ENCODE results near the gene GBE1.

GBE1 gene

DNA sequence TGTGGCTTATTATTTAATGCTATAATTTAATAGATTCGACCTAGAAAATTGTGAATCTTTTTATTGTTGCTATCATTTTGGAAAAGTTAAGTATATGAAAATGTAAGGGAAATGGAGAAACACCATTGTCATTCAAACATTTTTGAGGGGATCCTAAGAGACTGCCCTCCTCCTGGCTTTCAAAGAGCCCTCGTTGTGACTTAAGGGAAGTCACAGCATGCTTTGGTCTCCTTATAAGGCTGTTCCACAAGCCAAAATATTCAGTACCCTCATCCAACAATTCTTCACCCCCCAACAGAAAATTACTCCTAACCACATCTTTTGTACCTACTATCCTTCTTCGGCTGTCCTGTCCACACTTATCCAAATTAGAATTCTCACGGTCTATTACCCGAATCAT lies 140.2 kb downstream of the GBE1 start:
- DNase-seq (ENCODE audit: low spot score): no peak

GRCh38 chr3:81620849-81621248 lies 140.6 kb downstream of the GBE1 start:
- DNase-seq (ENCODE audit: low spot score): no peak

DNA sequence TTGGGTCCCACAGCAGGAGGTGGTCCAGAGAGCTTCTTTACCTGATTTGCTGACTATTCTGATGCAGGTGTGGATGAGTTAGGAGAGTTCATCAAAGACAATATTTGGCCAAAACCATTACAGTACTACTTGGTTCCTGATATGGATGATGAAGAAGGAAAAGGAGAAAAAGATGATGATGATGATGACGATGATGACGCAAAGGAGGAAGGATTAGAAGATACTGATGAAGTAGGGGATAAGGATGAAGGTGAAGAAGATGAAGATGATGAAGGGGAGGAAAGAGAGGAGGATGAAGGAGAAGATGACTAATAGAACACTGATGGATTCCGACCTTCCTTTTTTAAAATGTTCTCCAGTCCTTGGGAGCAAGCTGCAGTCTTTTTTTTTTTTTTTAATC lies 148.7 kb downstream of the GBE1 start:
- DNase-seq (ENCODE audit: low spot score): no peak

GRCh38 chr3:81602781-81603180 lies 158.7 kb downstream of the GBE1 start:
- DNase-seq (ENCODE audit: low spot score): no peak

DNA sequence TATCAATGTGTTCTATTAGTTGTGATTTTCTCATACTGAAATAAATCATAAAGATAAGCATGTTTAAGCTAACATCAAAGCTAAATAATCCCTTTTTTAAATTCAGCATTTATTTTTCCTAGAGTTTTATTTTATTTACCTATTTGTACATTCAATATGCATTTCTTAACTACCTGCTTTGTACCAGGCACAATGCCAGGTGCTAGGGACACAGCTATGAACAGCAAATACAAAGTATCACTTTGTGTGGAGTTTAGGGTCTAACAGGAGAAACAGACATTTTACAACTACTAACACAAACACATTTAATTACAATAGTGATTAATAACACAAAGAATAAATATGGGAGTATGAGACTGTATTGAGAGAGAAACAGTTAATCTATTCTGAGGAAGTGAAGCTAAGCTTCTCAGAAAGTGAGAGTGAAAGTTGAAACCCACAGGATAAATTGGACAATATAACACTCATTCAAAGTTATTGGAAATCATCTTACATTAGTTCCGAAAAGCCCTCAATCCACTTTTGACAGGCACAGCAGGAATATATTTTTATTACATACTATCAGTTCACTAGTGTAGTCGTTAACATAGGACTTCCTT lies 159.6 kb downstream of the GBE1 start:
- no peak for DNase-seq (ENCODE audit: low spot score)

GRCh38 chr3:81592101-81592500 lies 169.3 kb downstream of the GBE1 start:
- no peak for DNase-seq (ENCODE audit: low spot score)

DNA sequence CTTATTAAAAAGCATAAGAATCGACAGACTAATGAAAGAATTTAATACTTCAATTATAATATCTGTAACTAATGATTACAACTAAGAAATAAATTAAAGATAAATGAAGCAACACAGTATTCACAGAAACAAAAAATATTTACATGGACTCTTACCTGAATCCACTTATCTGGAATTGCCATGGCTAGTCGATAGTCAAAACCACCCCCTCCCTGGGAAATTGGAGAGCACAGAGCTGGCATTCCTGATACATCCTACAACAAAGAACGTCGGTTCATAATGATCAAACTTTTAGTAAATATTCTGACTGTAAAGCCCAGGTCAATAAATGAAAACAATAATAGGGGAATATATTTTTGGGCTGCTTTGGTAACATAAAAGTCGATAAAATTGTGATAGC lies 175.5 kb downstream of the GBE1 start:
- DNase-seq (ENCODE audit: low spot score): no peak

DNA sequence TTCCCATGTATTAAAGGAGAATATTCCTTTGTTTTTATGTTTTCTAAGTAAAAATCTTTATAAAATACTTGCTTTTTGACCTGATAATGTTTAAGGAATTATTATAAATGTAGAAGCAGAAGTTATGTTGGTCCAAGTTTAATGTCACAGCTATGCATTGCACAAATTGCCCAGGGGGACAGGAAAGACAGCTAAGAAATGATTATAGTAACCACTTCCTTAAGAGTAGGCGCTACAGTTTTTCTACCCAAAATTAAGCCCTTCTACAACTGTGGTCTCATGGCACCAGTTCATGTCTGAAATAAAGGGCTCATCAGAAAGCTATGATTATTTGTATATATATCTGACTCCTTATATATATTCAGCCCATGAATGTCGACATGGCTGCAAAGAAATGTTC lies 176.4 kb downstream of the GBE1 start:
- no peak for DNase-seq (ENCODE audit: low spot score)

GRCh38 chr3:81581966-81582599 lies 179.4 kb downstream of the GBE1 start:
- peak; percentile 33 for DNase-seq (ENCODE audit: low spot score)

DNA sequence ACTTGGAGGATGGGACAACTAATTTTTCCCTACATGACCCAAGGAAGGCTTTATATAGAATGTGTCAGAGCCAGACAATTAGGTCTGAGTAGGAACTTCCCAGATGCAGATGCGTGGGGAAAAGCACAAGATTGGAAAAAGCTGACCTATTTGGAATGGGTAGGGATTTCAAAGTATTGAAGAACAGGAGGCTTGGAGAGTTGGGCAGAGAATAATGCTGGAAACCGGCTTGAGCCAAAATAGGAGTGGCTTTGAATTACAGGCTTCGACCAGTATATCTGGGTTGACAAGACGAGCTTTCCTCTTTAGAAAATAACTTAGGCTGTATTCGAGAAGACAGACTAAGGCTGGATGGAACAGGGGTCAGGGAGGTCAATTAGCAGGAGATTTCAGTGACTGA lies 181.1 kb downstream of the GBE1 start:
- DNase-seq (ENCODE audit: low spot score): no peak

- no peak for DNase-seq (ENCODE audit: low spot score)
Observed at GRCh38 chr3:81579744-81580143, 181.7 kb downstream of the GBE1 start.

- no peak for DNase-seq (ENCODE audit: low spot score)
Observed at GRCh38 chr3:81572201-81572756, 189.2 kb downstream of the GBE1 start.

DNA sequence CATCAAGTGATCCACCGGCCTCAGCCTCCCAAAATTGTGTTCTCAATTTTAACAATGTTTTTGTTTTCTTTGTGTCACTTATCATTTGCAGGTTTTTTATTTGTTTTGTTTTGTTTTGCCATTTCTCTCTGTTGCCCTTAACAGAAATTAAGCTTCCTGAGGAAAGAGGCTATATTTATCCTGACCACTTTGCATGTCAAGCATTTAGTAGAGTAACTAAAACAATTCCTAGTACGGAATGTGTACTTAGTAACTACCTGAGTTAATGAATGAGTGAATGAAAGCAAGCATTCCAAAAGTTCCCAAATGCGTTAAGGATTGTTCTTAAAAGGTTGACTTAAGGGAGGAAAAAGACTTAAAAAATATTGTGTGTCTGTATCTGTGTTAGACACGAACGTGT lies 193.1 kb downstream of the GBE1 start:
- no peak for DNase-seq (ENCODE audit: low spot score)

- DNase-seq (ENCODE audit: low spot score): no peak
Observed at GRCh38 chr3:81565041-81565440, 196.4 kb downstream of the GBE1 start.

DNA sequence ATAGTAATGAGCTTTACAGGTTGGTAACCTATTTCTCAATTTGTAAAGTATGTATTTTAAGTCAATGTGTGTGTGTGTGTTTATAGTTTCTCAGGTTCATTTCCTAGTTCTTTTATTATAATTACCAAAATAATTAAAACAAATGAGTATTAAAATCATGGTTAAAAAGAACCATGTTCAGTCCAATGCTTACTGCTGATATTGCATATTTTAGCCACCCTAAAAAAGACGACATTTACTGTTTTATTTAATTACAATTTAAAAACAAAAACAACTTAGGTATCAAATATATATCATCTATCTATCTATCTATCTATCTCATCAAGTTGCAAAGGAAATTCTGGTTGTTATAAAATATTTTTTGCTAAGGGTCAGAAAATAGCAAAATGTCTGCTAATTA lies 203.3 kb downstream of the GBE1 start:
- DNase-seq (ENCODE audit: low spot score): no peak

- DNase-seq (ENCODE audit: low spot score): no peak
Observed at GRCh38 chr3:81554801-81555200, 206.6 kb downstream of the GBE1 start.

GRCh38 chr3:81554388-81554787 lies 207.1 kb downstream of the GBE1 start:
- no peak for DNase-seq (ENCODE audit: low spot score)

DNA sequence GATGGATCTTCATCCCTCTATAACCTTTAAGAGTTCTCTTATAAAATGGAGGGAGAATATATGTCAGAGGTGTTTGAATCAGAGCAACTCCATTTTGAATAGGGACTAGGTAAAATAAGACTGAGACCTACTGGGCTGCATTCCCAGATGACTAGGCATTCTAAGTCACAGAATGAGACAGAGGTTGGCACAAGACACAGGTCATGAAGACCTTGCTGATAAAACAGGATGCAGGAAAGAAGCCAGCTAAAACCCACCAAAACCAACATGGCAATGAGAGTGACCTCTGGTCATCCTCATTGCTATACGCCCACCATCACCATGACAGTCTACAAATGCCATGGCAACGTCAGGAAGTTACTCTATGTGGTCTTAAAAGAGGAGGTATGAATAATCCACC lies 211.0 kb downstream of the GBE1 start:
- DNase-seq (ENCODE audit: low spot score): no peak

DNA sequence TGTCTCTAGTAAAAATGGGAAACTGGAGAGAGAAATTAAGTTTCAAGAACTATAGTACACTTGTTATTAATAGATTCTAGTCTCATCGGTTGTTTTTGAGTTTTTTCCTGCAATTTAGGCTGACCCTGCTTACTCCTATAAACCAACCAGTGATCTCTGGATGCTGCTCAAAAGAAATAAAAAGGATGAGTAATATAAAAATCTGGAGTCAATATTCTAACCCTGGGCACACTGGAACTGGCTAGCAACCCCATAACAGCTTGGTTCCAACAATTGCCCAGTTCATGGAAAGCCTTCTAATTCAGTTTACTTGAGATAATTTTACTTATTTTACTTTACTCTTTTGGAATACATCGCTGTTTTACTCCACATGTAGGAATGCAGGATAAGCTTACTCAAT lies 211.6 kb downstream of the GBE1 start:
- DNase-seq (ENCODE audit: low spot score): no peak

DNA sequence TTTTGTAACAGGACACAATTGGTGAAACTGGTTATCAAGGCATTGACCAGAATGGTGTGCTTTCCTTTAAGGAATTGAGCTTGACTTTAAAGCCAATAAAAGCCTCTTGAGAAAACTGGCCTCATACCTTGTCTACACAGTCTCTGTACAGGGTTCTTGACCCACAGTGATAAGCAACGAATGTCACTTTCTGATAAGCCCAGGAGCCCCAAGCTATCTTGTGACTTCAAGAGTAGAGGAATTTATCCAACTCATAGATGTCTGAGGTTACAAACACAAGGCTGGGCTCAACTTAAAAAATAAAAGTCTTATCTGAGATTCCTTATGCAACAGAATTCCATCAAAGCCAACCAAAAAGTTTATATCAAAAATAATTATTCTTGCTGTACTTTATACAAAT lies 212.1 kb downstream of the GBE1 start:
- DNase-seq (ENCODE audit: low spot score): no peak

- DNase-seq (ENCODE audit: low spot score): no peak
Observed at GRCh38 chr3:81545572-81545971, 215.9 kb downstream of the GBE1 start.

DNA sequence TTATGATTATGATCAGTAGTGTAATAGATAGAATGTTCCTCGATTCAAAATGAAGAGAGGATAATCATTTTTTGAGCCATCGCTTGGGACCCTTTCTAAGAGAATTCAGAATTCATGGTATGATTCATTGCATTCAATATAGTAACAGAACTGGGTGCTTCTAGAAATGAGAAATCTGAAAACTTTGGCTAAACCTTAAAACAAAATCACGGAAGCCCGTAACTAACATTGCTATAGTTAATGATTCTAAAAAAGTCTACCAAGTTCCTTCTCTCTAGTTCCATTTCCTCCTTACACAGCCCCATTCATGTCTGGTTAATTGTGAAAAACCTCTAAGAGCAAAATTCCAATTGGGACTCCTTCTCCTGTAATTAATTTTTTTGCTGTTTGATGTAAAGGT lies 217.1 kb downstream of the GBE1 start:
- DNase-seq (ENCODE audit: low spot score): no peak

DNA sequence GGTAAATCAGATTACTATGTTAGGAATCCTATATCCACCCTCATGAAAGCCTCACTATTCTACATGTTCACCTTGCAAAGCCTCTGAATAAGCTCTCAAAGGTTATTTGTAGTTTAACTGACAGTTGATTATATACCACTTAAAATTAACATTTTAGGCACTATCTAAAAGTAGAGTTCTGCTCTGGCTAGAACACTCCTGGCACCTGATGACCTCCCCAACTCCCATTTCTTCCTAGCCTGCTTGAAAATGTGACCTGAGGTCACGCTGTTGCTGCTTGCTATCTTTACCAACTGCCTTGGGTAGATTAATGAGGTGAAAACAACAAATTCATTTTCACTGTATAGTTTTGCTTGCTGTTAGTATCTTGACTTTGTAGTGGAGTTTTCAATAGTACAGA lies 220.7 kb downstream of the GBE1 start:
- no peak for DNase-seq (ENCODE audit: low spot score)

- DNase-seq (ENCODE audit: low spot score): no peak
Observed at GRCh38 chr3:81531846-81532245, 229.6 kb downstream of the GBE1 start.

Data from kidney capillary endothelial cell (primary cell).